Spleen (tissue), 11 donors: ENCODE measurements around the gene GRB10. TPM values are rescaled to one million over a fixed set of nuclear protein-coding genes. Genes with fewer than 3 reads are reported as not detected.
A peak's percentile ranks its signal among the peaks of the same experiment; 100 is the strongest.

Source experiments
- DNase-seq: peaks from one replicate; pipeline ENCODE4 v3.0.0-alpha.2; 2020
- H3K27ac ChIP-seq, 8 donors: fragments of 200-600 bp; sonication (generic) in 7 of 8; 1 replicate in 4 of 8; 2 replicates in 4 of 8; pipeline versions ENCODE4 v1.5.0 to v1.8.0; 2016 to 2021; ENCODE audit warnings: inconsistent platforms in 4 of 8, mild to moderate bottlenecking in 4 of 8, moderate library complexity in 1 of 8
- H3K27me3 ChIP-seq, 7 donors: fragments of 200-600 bp; sonication (generic) in 6 of 7; replicated peaks in 1 of 7; 1 replicate in 4 of 7; 2 replicates in 3 of 7; pipeline versions ENCODE4 v1.5.0 to v1.8.0; 2016 to 2021; ENCODE audit warnings: inconsistent platforms in 3 of 7, mild to moderate bottlenecking in 1 of 7
- H3K36me3 ChIP-seq, 6 donors: fragments of 200-600 bp; sonication (generic) in 5 of 6; 1 replicate in 4 of 6; 2 replicates in 2 of 6; pipeline versions ENCODE4 v1.5.0 to v1.8.0; 2016 to 2021; ENCODE audit warnings: inconsistent platforms in 2 of 6
- H3K4me1 ChIP-seq, 6 donors: fragments of 200-600 bp; sonication (generic) in 5 of 6; 1 replicate in 3 of 6; 2 replicates in 3 of 6; pipeline versions ENCODE4 v1.5.0 to v1.8.0; 2016 to 2021; ENCODE audit warnings: inconsistent platforms in 3 of 6
- H3K4me3 ChIP-seq, 8 donors: fragments of 200-600 bp; sonication (generic) in 7 of 8; 1 replicate in 4 of 8; 2 replicates in 4 of 8; pipeline versions ENCODE4 v1.5.0 to v1.8.0; 2016 to 2021; ENCODE audit warnings: inconsistent platforms in 4 of 8, mild to moderate bottlenecking in 4 of 8, moderate library complexity in 2 of 8
- H3K9me3 ChIP-seq, 8 donors: fragments of 200-600 bp; sonication (generic) in 7 of 8; 1 replicate in 4 of 8; 2 replicates in 4 of 8; pipeline versions ENCODE4 v1.5.0 to v1.8.0; 2016 to 2021; ENCODE audit warnings: inconsistent platforms in 4 of 8
- CTCF ChIP-seq, 11 experiments: fragments of 200-600 bp in 7 of 11; fragments of 450-650 bp in 4 of 11; sonication (generic) in 4 of 11; IDR thresholded peaks in 8 of 11; conservative IDR thresholded peaks in 3 of 11; 1 replicate in 7 of 11; 2 replicates in 4 of 11; pipeline versions ENCODE4 v1.4.0 to v1.8.0; 2016 to 2021; ENCODE audit warnings: antibody characterized with exemption in 11 of 11, inconsistent platforms in 4 of 11, mild to moderate bottlenecking in 1 of 11
- POLR2A ChIP-seq, 3 donors: fragments of 450-650 bp; IDR thresholded peaks; one replicate each; pipeline ENCODE4 v1.5.1; 2017; ENCODE audit warnings: antibody characterized with exemption in 3 of 3, mild to moderate bottlenecking in 1 of 3
- POLR2AphosphoS5 ChIP-seq, 3 donors: sonication (generic); formaldehyde crosslinking; IDR thresholded peaks; one replicate each; pipeline ENCODE4 v1.5.1; 2017; ENCODE audit warnings: antibody characterized with exemption in 3 of 3
- WGBS, 5 donors: extraction: QIAGEN DNeasy Blood & Tissue Kit in 3 of 5; methylation state at CpG; one replicate each; pipeline versions ENCODE4 v1.1.5 to v1.1.7; 2013 to 2018; 5-methylcytosine and 5-hydroxymethylcytosine counted together
- intact Hi-C: fragments of 100-400 bp; cut with DNase I; formaldehyde crosslinking; loops from one replicate; pipeline ENCODE4 v1.15.0; 2023; ENCODE audit warnings: low total_unique reads
- polyA plus RNA-seq, 3 donors: library from polyadenylated mRNA; stranded (reverse); fragments of 200-250 nt; gene quantifications; one replicate each; pipeline ENCODE4 v1.2.1, GENCODE V29; 2013
- total RNA-seq, 7 donors: library from RNA; depleted of rRNA in 3 of 7; stranded (reverse); fragments of >200 nt in 3 of 7; fragmentation: NEBNext Ultra II Directional in 4 of 7; extraction: Animal tissue kit (Norgen Biotek cat#: 25700) in 4 of 7; gene quantifications; one replicate each; pipeline versions ENCODE4 v1.1.0 to v1.2.1, GENCODE V29; 2016 to 2021
- donor health status: healthy with polysubstance abuse.
- donor health status: DM: no; HTN: no; CAD: no; lungs with moderate emphysema.
- donor health status: DM: no; HTN: no; CAD: no.
- donor health status: Bipolar disorder and iron deficiency.
- donor health status: healthy.
- donor health status: DM: no; HTN: no; CAD: no.
- donor health status: DM: yes; HTN: yes; CAD: no.

Gene GRB10
- total and polyA plus RNA-seq, 10 donors: 11.3 to 159 (median 115) TPM

DNA sequence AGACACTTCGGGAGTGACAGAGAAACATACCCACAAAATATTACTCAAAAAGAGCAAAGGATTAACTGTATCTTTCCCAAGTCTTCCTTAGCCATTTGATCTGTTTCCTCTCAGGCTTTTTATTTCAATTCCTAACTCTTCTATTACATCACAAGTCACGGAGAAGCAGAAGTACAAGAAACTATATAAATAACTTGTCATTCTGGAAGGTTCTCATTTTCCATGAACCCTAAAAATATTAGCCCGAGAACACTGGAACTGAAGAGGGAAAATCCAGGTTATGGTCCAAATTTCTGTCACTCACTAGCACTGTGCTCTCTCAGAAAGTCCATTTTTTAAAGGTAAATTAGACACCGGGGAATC lies 98.0 kb downstream of the GRB10 start:
- no peak overlapping the region for H3K4me3 ChIP-seq
- peak overlapping the region in 3 of 8 donors; percentile 24 to 37 (median 28) for H3K27ac ChIP-seq
- 58 to 76% (median 65%) methylated on average over 4 of the region's 4 CpGs for WGBS, 5 donors
- H3K4me1 ChIP-seq: peaks cover 0 to 39% (median 18%) of the 10 kb centered on the region in 6 donors
- H3K9me3 ChIP-seq: no peaks in the 10 kb centered on the region
- TF ChIP-seq POLR2AphosphoS5 (IDR thresholded peaks at IDR 0.05) (no peak), CTCF (IDR thresholded peaks at IDR 0.05 in 8 of 11, conservative IDR thresholded peaks at IDR 0.05 in 3 of 11) (no peak), POLR2A (IDR thresholded peaks at IDR 0.05) (no peak)
- H3K36me3 ChIP-seq: peaks cover 0 to 25% (median 0%) of the 10 kb centered on the region in 6 donors
- intact Hi-C loops: no loop called here
- no peak for DNase-seq
- H3K27me3 ChIP-seq: no peaks in the 10 kb centered on the region

- no peak for DNase-seq
- H3K4me3 ChIP-seq: no peak overlapping the region
- H3K27ac ChIP-seq: peak overlapping the region in 1 of 8 donors; percentile 28
- intact Hi-C loops: no loop called here
- 75 to 83% (median 80%) methylated on average over 5 of the region's 5 CpGs for WGBS, 5 donors
- H3K4me1 ChIP-seq: peaks cover 0 to 39% (median 18%) of the 10 kb centered on the region in 6 donors
- TF ChIP-seq POLR2AphosphoS5 (IDR thresholded peaks at IDR 0.05) (no peak), POLR2A (IDR thresholded peaks at IDR 0.05) (no peak), CTCF (IDR thresholded peaks at IDR 0.05 in 8 of 11, conservative IDR thresholded peaks at IDR 0.05 in 3 of 11) (no peak)
- no peaks in the 10 kb centered on the region for H3K27me3 ChIP-seq
- H3K36me3 ChIP-seq: peaks cover 0 to 20% (median 0%) of the 10 kb centered on the region in 6 donors
- H3K9me3 ChIP-seq: no peaks in the 10 kb centered on the region
Measured at GRCh38 chr7:50684011-50684712, 98.5 kb downstream of the GRB10 start.

DNA sequence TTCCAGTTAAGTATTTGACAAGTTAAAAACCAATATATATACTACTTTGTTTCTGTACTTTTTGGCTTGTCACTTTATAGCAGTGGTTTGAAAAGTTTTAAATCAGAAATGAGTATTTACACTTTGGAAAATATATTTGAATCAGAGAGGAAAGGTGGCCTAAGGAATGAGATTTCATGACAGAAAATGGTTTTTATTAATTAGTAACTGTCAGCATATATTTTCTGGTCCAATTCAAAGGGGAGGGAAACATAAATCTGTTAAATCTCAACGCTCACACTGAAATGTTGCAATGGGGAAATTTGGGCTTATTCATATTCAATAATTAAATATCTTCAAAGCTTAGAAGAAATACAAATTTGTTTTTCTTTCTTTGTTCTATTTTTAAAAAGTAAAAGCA lies 100.1 kb downstream of the GRB10 start:
- no peak overlapping the region for H3K27ac ChIP-seq
- no peaks in the 10 kb centered on the region for H3K27me3 ChIP-seq
- H3K9me3 ChIP-seq: no peaks in the 10 kb centered on the region
- H3K4me1 ChIP-seq: peaks cover 0 to 38% (median 18%) of the 10 kb centered on the region in 6 donors
- TF ChIP-seq POLR2AphosphoS5 (IDR thresholded peaks at IDR 0.05) (no peak), CTCF (IDR thresholded peaks at IDR 0.05 in 8 of 11, conservative IDR thresholded peaks at IDR 0.05 in 3 of 11) (no peak), POLR2A (IDR thresholded peaks at IDR 0.05) (no peak)
- no peak overlapping the region for H3K4me3 ChIP-seq
- peaks cover 0 to 10% (median 0%) of the 10 kb centered on the region in 6 donors for H3K36me3 ChIP-seq
- 90 to 100% (median 93%) methylated on average over 1 of the region's 1 CpG for WGBS, 5 donors
- intact Hi-C loops: no loop called here
- no peak for DNase-seq

- TF ChIP-seq CTCF (IDR thresholded peaks at IDR 0.05 in 8 of 11, conservative IDR thresholded peaks at IDR 0.05 in 3 of 11) (no peak), POLR2A (IDR thresholded peaks at IDR 0.05) (no peak)
- H3K9me3 ChIP-seq: no peaks in the 10 kb centered on the region
- H3K27me3 ChIP-seq: no peaks in the 10 kb centered on the region
- peaks cover 0 to 5% (median 0%) of the 10 kb centered on the region in 6 donors for H3K36me3 ChIP-seq
- no peak for DNase-seq
- intact Hi-C loops: no loop called here
- H3K4me3 ChIP-seq: no peak overlapping the region
- H3K27ac ChIP-seq: peak overlapping the region in 1 of 8 donors; percentile 19
- 39 to 68% (median 64%) methylated on average over 4 of the region's 4 CpGs for WGBS, 5 donors
- H3K4me1 ChIP-seq: peaks cover 0 to 42% (median 20%) of the 10 kb centered on the region in 6 donors
Measured at GRCh38 chr7:50682079-50682478, 100.6 kb downstream of the GRB10 start.
